SH-SY5Y (cell line): Measurements from ENCODE around the gene SND1.

ENCODE experiments used
- GATA2 ChIP-seq: IDR thresholded peaks from 2 replicates; pipeline ENCODE4 v1.6.1; 2011; ENCODE audit warnings: mild to moderate bottlenecking, low read depth, low read length
- GATA3 ChIP-seq: IDR thresholded peaks from 2 replicates; pipeline ENCODE4 v1.6.1; 2011; ENCODE audit warnings: low read depth, mild to moderate bottlenecking, low read length, moderate library complexity

SND1 gene

DNA sequence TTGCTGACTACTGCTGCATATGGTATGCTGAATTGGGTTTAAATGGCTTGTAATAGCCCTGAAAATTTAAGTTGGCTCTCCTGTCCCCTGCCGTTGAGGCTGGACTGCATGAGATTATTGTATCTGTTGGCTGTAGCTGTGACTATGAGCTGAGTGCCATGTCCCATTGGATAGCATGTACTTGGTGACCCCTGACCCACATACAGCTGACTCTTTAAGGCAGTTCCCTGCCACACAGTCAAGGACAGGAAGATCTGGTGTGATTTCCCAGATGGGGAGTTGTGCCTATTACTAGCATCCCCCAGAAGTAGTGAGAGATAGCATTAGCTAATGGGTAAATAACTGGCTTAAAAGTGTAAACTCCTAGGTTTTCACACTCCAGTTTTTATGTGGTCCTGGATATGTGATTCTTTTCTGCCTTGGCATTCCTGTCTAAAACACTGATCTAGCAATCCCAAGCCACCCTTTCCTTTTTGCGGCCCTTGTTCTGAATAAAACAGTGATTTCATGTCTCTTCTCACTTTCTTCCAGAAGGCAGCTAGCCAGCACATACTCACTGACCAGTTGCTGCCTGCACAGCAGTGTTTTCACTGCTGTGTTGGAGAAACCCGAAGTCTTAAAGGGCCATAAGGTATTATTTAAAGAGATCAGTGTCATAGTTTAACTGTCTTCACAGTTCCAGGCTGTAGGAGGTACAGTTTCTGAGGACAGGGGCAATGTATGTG, 343.3 kb downstream of the SND1 start:
- TF ChIP-seq GATA3 (no peak), GATA2 (no peak)

DNA sequence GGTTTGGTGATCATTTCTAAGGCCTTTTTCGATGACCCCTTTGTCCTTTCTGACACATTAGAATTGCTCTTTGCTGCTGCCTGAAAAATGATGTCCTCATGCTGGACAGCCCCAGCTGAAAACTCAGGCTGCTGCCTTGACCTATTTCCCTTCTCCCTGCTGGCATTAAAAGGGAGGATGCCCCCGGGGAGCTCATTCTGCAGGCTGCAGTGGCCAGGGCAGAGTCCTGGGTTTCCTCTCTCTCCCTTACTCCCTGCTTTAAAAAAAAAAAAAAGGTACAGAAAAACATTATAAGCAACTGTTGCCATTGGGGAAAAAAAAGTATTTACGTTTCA, 343.9 kb downstream of the SND1 start:
- TF ChIP-seq GATA2 (no peak), GATA3 (no peak)

DNA sequence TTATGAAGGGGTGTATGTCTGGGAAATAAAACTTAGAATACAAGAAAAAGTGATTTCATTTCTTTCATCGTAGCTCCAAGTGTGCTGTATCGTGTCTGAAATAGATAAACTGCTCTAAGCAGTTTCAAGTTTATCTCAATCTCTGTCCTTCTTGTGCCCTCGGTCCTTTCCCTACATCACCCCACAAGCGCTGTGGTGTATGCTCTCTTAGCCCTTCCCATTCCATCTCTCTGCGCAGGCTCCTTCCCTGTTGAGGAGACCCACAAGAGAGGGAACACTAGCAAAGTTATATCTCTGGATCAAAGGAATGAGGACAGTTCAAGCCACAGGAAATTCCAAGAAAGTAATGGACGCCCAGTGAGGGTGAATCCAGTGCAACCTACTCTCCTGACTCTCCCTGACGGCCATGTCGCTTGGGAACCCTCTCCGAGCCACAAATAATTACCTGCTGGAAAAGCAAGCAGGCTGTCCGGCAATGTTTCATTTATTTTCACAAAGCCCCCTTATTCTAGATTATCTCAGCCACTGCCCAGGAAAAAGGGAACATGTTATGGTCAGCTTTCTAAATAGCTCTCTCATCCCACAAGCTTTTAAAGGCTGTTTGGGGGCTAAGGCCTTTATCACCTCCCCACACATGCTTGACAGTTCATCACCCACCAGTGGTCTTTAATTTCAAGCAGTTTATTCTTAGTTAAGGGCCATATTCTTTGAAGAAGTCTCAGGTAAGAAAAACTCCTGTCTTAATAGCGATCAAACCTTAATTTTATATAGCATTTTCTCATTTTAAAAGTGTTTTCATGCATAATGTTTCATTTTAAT, 344.5 kb downstream of the SND1 start:
- no peak for TF ChIP-seq GATA2
- TF ChIP-seq GATA3, result no peak

DNA sequence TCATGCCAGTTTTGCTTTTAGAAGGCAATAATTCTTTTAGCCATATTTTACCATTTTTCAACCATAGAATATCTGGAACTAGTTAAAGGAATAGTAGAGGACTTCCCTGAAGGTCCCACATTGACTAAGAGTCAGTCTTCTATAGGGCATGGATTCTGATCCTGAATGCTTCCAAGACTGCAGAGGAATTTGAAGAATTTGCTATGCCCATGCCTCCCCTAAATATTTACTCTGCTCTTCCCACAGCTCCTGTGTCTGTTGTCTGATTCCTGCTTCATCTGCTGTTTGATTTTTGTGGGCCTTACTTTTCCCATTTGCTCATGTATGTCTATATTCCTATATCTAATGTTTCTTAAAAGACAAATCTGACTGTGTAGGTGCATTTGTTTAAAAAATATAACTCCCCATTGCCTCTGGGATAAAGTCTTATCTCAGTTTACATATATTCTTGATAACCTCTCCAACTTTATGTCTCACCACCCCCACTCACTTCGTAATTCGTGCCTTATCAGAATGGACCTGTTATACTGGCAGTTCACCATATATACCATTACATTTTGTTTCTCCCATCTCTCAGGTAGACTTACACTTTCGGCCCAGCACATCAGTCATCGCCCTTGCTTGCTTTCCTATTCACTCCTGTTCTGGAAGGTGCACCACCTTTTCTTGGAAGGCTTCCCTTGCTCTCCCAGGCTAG, 345.4 kb downstream of the SND1 start:
- TF ChIP-seq GATA2 (no peak), GATA3 (no peak)

DNA sequence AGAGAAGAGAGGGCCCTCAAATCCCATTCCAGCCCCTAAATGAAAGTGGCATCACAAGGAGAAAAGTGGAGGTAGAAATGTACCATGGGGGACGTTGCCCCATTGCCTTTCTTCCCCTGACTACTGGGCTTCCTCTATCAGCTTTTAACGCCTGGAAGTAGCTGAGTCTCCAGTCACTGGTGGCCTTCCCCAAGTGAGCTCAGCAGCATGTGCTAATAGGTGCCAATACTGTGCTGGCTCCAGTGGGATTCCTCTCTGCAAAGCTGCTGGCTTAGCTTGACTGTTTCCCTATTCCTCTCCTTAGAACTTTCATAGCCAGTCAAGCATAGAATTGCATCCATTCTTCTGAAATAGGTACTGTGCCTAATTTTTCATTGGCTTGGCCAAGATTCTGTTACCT, 346.7 kb downstream of the SND1 start:
- no peak for TF ChIP-seq GATA2
- TF ChIP-seq GATA3, result no peak

DNA sequence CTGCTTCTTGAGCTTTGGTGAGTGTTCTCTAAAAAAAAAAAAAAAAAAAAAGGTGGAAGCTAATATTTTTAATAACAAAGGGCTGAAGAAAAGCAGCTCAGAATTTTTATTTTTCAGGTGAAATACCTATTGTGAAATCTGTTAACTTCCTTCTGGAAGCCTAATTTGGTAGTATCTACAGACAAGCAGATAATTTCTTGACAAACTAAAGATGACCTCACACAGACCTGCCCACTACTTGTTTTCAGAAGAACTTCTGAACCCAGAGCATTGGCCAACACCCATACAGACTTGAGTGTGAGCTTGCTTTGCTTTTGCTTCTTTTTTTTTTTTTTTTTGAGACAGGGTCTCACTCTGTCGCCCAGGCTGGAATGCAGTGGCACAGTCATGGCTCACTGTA, 348.1 kb downstream of the SND1 start:
- TF ChIP-seq GATA3 (no peak), GATA2 (no peak)

DNA sequence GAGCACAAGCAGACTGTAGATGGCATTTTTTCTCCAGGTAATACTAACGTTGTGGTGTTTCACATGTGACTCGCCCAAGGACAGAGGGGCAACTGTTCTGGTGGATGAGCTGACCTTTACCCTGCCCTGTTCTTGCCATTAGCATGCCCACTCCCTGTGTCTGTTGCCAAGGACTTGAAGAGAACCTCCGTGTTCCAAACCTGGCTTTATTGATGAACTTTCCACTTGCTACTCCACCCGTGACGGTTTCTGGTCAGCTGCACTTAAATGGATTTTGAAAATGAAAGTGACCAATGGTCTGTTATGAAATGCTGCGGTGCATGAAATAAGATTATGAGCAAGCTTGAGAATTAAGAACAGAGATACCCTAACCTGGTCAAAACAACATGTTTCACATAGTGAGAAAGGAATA, 348.9 kb downstream of the SND1 start:
- TF ChIP-seq GATA3 (no peak), GATA2 (no peak)

DNA sequence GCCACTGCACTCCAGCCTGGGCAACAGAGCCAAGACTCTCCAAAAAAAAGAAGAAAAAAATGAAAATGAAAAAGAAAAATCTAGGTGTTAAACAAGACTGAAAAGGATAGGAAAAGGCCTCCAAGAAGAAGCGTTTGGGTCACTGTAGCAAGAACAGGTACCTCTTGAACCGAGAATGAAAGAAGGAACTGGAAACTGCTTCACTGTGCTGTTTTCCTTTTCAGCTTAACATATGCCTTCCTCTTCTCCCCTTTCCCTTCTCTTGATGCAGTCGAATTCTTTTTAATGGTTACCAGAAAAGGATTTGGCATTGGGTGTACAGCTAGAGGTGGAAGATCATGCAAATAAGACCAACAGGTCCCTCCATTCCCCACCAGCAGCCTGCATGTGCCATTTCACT, 351.2 kb downstream of the SND1 start:
- TF ChIP-seq GATA2, result no peak

DNA sequence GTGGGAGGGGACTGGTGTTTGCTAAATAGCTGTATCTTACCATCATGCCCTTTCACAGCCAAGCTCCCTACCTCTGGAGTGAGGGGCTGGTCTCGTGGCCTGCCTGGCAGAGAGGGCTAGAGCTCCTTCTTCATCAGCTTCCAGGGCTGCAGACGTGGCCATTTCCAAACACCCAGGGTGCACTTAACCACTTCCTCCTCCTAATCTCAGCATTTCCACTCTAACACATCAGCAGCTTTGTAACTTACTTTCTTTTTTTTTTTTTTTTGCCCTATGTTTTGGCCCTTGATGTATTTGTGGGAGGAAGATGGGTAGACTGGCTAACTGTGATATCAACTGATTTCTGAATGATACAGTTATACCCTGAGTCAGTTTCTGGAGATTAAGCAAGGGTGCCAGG, 351.8 kb downstream of the SND1 start:
- no peak for TF ChIP-seq GATA2
- no peak for TF ChIP-seq GATA3

DNA sequence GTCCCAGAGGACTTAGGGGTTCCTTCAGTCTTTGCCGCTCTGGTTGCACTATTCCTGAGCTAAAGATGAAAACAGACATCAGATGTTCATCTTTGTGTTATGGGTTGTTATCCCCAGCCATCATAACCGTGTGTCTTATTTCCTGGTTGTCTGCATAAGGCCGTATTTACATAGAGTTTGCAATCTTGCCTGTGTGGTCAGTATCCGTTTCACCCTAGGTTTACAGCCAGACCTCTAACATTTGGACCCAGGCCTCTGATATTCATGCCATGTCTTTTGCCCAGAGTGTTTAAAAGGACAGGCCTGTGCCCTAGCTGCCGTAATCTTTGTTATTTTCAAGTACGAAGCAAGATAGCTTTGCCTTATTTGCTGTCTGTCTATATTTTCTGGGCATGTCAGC, 352.6 kb downstream of the SND1 start:
- TF ChIP-seq GATA3 (no peak), GATA2 (no peak)

DNA sequence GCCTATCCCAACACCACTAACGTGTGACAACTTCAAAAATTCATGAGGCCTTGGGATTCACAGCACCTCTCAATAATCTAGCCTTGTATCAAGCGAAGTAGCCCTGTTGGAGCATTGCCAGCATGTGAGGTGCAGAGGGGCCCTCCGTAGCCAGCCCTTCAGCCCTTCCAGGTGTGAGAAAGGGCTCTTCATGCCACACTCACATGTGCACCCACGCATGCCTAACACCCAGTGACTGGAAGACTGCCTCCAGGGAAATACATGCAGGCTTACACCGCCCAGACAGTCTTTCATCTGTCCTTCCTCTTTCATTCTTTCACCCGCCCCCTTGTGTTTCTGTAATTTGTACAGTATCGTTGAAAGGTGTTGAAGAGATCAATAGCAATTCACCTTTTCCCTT, 353.1 kb downstream of the SND1 start:
- TF ChIP-seq GATA2 (no peak), GATA3 (no peak)

DNA sequence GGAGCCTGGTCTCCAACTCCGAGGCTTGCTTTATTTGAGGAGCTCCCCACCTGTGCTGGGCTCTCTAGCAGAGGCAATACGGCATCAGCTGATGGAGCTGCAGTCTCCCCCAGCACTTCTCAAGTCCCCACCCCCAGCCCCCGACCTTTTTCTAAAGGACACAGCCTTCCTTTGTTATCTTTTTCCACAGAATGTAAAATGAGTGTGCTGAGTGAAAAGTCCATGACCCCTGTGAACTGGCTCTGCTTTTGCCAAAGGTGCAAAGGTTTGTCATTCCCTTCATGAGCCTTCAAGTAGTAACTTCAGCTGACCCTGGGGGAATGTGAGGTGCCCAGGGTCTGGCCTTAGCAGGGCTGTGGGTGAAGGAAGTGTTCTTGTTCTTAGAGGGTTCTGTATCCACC, 353.8 kb downstream of the SND1 start:
- TF ChIP-seq GATA2, result no peak
- no peak for TF ChIP-seq GATA3

DNA sequence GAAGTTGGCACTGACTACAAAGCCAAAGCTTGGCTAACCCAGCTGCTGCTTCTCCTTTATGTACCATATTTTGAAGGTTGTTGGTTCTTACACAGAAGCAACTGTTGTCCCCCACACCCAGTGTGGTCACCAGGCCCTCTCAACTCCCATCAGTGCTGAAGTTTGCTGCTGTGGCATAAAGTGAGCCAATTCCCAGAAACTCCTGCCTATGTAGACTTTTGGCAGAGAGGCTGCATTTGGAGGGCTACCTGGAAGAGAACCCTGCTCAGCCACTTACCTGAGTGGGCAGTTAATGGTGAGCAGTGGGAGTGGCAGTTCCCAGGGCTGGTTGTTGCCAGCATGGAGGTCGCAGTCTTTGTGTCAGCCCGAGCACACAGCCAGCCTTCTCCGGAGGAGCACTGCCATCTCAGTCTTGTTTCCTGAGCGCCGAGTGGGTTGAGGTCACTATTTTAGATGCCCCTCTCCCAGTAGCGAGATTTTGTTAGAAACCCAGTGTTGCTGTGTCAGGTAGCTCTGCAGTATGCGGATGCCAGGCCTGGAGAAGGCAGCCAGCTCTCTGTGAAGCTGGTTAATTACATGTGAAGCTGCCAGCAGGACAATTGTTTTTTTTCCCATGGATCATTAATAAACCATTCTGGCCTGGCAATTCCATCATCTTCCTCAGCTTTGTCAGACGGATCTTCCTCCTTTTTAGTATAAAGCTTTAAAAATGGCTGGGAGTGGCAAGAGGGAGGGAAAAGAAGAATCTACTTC, 354.7 kb downstream of the SND1 start:
- no peak for TF ChIP-seq GATA2
- TF ChIP-seq GATA3, result no peak

DNA sequence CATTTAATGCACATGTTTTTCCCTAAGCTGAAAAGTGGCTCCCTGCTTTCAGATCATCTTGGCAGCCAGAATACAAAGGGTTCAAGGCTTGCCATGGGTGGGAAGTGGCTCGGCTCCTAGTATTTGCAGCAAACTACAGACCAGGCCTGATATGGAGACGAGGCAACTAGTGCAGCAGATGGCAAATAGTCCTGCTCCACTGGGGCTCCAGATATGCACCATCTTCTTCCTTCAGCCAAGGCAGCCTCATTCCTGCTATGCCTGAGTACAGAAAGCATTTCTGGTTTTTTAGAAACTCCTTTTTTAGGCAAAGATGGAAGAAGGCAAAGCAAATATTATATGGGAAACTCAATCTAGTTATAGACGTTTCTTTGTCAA, 355.3 kb downstream of the SND1 start:
- TF ChIP-seq GATA2 (no peak), GATA3 (no peak)
